T-helper 1 cell treated with Interleukin-12 subunit alpha and Interleukin-12 subunit beta and Interleukin-4 antibody, amounts not matched to agents 30 μg/mL and 1 μg/mL, for 36 hours (primary cell): ENCODE results near the gene GRM1.

Source experiments
- H3K27ac Mint-ChIP-seq: one replicate; pipeline ENCODE4 v1.8.0; 2021; ENCODE audit warnings: mild to moderate bottlenecking, mixed read lengths
- H3K27me3 Mint-ChIP-seq: one replicate; pipeline ENCODE4 v1.8.0; 2021; ENCODE audit warnings: low read depth, mixed read lengths
- H3K36me3 Mint-ChIP-seq: one replicate; pipeline ENCODE4 v1.8.0; 2021; ENCODE audit warnings: low read depth, mixed read lengths
- H3K4me1 Mint-ChIP-seq: one replicate; pipeline ENCODE4 v1.8.0; 2021; ENCODE audit warnings: low read depth, mixed read lengths
- H3K4me3 Mint-ChIP-seq: one replicate; pipeline ENCODE4 v1.8.0; 2021; ENCODE audit warnings: mild to moderate bottlenecking, moderate library complexity, mixed read lengths
- H3K9me3 Mint-ChIP-seq: one replicate; pipeline ENCODE4 v1.8.0; 2021; ENCODE audit warnings: mixed read lengths

The GRM1 gene

GRCh38 chr6:146358431-146359046, 329.7 kb downstream of the GRM1 start:
- no peaks in the 10 kb centered on the region for H3K27me3 Mint-ChIP-seq

GRCh38 chr6:146359131-146359530, 330.3 kb downstream of the GRM1 start:
- no peaks in the 10 kb centered on the region for H3K9me3 Mint-ChIP-seq
- no peak overlapping the region for H3K27ac Mint-ChIP-seq

More at GRCh38 chr6:146358431-146359046, 329.7 kb downstream of the GRM1 start:
- Mint-ChIP-seq H3K36me3 (no peaks in the 10 kb centered on the region), H3K27ac (peak overlapping the region; percentile 69), H3K4me3 (no peak overlapping the region), H3K9me3 (no peaks in the 10 kb centered on the region), H3K4me1 (peaks cover 12% of the 10 kb centered on the region)

GRCh38 chr6:146361128-146361924, 332.5 kb downstream of the GRM1 start:
- Mint-ChIP-seq H3K9me3 (no peaks in the 10 kb centered on the region), H3K27me3 (no peaks in the 10 kb centered on the region), H3K36me3 (no peaks in the 10 kb centered on the region), H3K27ac (no peak overlapping the region), H3K4me1 (peaks cover 12% of the 10 kb centered on the region), H3K4me3 (no peak overlapping the region)

More at GRCh38 chr6:146359131-146359530, 330.3 kb downstream of the GRM1 start:
- Mint-ChIP-seq H3K27me3 (no peaks in the 10 kb centered on the region), H3K4me1 (peaks cover 12% of the 10 kb centered on the region), H3K4me3 (no peak overlapping the region), H3K36me3 (no peaks in the 10 kb centered on the region)

GRCh38 chr6:146363838-146364607, 335.2 kb downstream of the GRM1 start:
- no peaks in the 10 kb centered on the region for H3K9me3 Mint-ChIP-seq
- no peak overlapping the region for H3K27ac Mint-ChIP-seq
- H3K36me3 Mint-ChIP-seq = no peaks in the 10 kb centered on the region
- no peak overlapping the region for H3K4me3 Mint-ChIP-seq
- no peaks in the 10 kb centered on the region for H3K27me3 Mint-ChIP-seq
- no peaks in the 10 kb centered on the region for H3K4me1 Mint-ChIP-seq

GRCh38 chr6:146364816-146365594, 336.1 kb downstream of the GRM1 start:
- Mint-ChIP-seq H3K27me3 (no peaks in the 10 kb centered on the region), H3K36me3 (no peaks in the 10 kb centered on the region), H3K4me3 (no peak overlapping the region), H3K27ac (no peak overlapping the region), H3K9me3 (no peaks in the 10 kb centered on the region), H3K4me1 (no peaks in the 10 kb centered on the region)

GRCh38 chr6:146367061-146367460, 338.2 kb downstream of the GRM1 start:
- Mint-ChIP-seq H3K9me3 (peaks cover 13% of the 10 kb centered on the region), H3K27ac (no peak overlapping the region), H3K36me3 (no peaks in the 10 kb centered on the region), H3K4me3 (no peak overlapping the region), H3K4me1 (no peaks in the 10 kb centered on the region), H3K27me3 (no peaks in the 10 kb centered on the region)

- Mint-ChIP-seq H3K9me3 (peaks cover 17% of the 10 kb centered on the region), H3K27me3 (no peaks in the 10 kb centered on the region), H3K4me1 (no peaks in the 10 kb centered on the region), H3K4me3 (no peak overlapping the region), H3K36me3 (no peaks in the 10 kb centered on the region), H3K27ac (no peak overlapping the region)
Observed at GRCh38 chr6:146369866-146370265, 341.0 kb downstream of the GRM1 start.

GRCh38 chr6:146381486-146381885, 352.6 kb downstream of the GRM1 start:
- Mint-ChIP-seq H3K4me1 (no peaks in the 10 kb centered on the region), H3K27ac (no peak overlapping the region), H3K36me3 (no peaks in the 10 kb centered on the region), H3K9me3 (no peaks in the 10 kb centered on the region), H3K27me3 (no peaks in the 10 kb centered on the region), H3K4me3 (no peak overlapping the region)

- Mint-ChIP-seq H3K36me3 (no peaks in the 10 kb centered on the region), H3K27ac (no peak overlapping the region), H3K4me3 (no peak overlapping the region), H3K27me3 (no peaks in the 10 kb centered on the region), H3K4me1 (no peaks in the 10 kb centered on the region), H3K9me3 (no peaks in the 10 kb centered on the region)
Observed at GRCh38 chr6:146388736-146389364, 360.0 kb downstream of the GRM1 start.

GRCh38 chr6:146389740-146390139, 360.9 kb downstream of the GRM1 start:
- Mint-ChIP-seq H3K27ac (no peak overlapping the region), H3K4me1 (no peaks in the 10 kb centered on the region)

GRCh38 chr6:146397638-146398037, 368.8 kb downstream of the GRM1 start:
- no peaks in the 10 kb centered on the region for H3K9me3 Mint-ChIP-seq
- no peaks in the 10 kb centered on the region for H3K27me3 Mint-ChIP-seq
- no peak overlapping the region for H3K4me3 Mint-ChIP-seq
- H3K4me1 Mint-ChIP-seq = no peaks in the 10 kb centered on the region
- no peaks in the 10 kb centered on the region for H3K36me3 Mint-ChIP-seq
- no peak overlapping the region for H3K27ac Mint-ChIP-seq

More at GRCh38 chr6:146389740-146390139, 360.9 kb downstream of the GRM1 start:
- no peaks in the 10 kb centered on the region for H3K9me3 Mint-ChIP-seq
- no peak overlapping the region for H3K4me3 Mint-ChIP-seq
- no peaks in the 10 kb centered on the region for H3K36me3 Mint-ChIP-seq
- H3K27me3 Mint-ChIP-seq = no peaks in the 10 kb centered on the region

- Mint-ChIP-seq H3K4me1 (no peaks in the 10 kb centered on the region), H3K36me3 (no peaks in the 10 kb centered on the region), H3K27ac (no peak overlapping the region), H3K4me3 (no peak overlapping the region), H3K27me3 (no peaks in the 10 kb centered on the region), H3K9me3 (no peaks in the 10 kb centered on the region)
Observed at GRCh38 chr6:146402476-146402875, 373.6 kb downstream of the GRM1 start.

GRCh38 chr6:146408583-146408982, 379.7 kb downstream of the GRM1 start:
- Mint-ChIP-seq H3K36me3 (no peaks in the 10 kb centered on the region), H3K27ac (no peak overlapping the region), H3K4me3 (no peak overlapping the region), H3K27me3 (no peaks in the 10 kb centered on the region), H3K4me1 (no peaks in the 10 kb centered on the region), H3K9me3 (no peaks in the 10 kb centered on the region)
